Measurements from ENCODE around the gene CACNB4. TPM values are rescaled to one million over a fixed set of nuclear protein-coding genes. Genes with fewer than 3 reads are reported as not detected.

CACNB4 gene
- total and polyA plus RNA-seq, 2 of the 4 experiments (the other 2 are of a cell fraction): 0.12 to 0.36 TPM

- ChIA-PET CTCF (no interaction called here), POLR2A (ENCODE audit: unreplicated experiment) (no interaction called here)
- peaks cover 26% of the 10 kb centered on the region for H3K27me3 ChIP-seq (ENCODE audit: control insufficient read depth, insufficient read depth, low read length)
- H3K56ac ChIP-seq (ENCODE audit: extremely low read depth, insufficient read depth, low read length): no peak overlapping the region
- no peak overlapping the region for H2BK20ac ChIP-seq (ENCODE audit: low read depth, low read length)
- in situ Hi-C loops (cut with MboI; ENCODE audit: low sequenced_read_pairs): no loop called here
- intact Hi-C loops (cut with micrococcal nuclease): no loop called here
- no peak overlapping the region for H3K23ac ChIP-seq (ENCODE audit: low read depth, low read length)
- H2AFZ ChIP-seq (replicated peaks; ENCODE audit: low read length, poor library complexity): no peak overlapping the region
- ATAC-seq (ENCODE audit: low read depth) (no peak), DNase-seq (no peak)
- no peak overlapping the region for H4K8ac ChIP-seq (ENCODE audit: low read depth in 2 of 2, low read length in 2 of 2)
- H3K14ac ChIP-seq (replicated peaks; ENCODE audit: low read depth, low read length): no peak overlapping the region
- TF ChIP-seq CHD1 (IDR thresholded peaks at IDR 0.05; ENCODE audit: low read depth, low read length) (no peak), POLR2A (IDR thresholded peaks at IDR 0.05; ENCODE audit: low read depth, low read length) (no peak), MXI1 (IDR thresholded peaks at IDR 0.05; ENCODE audit: borderline replicate concordance, low read depth, low read length) (no peak), FOS (IDR thresholded peaks at IDR 0.05; ENCODE audit: low read depth, low read length) (no peak), BHLHE40 (IDR thresholded peaks at IDR 0.05; ENCODE audit: low read depth, low read length) (no peak), ELK1 (IDR thresholded peaks at IDR 0.05; ENCODE audit: borderline replicate concordance, low read depth, low read length) (no peak), CTCF (conservative IDR thresholded peaks at IDR 0.05; ENCODE audit: low read depth, low read length) (no peak), MAZ (IDR thresholded peaks at IDR 0.05; ENCODE audit: borderline replicate concordance, low read depth, low read length) (no peak), USF2 (IDR thresholded peaks at IDR 0.05; ENCODE audit: low read depth, low read length) (no peak), NFE2L2 (IDR thresholded peaks at IDR 0.05; ENCODE audit: low read depth, low read length) (no peak), MAFK (IDR thresholded peaks at IDR 0.05; ENCODE audit: low read depth, low read length) (no peak), RFX5 (IDR thresholded peaks at IDR 0.05; ENCODE audit: low read depth, low read length) (no peak), RCOR1 (IDR thresholded peaks at IDR 0.05; ENCODE audit: insufficient replicate concordance, low read length) (no peak), RAD21 (IDR thresholded peaks at IDR 0.05; ENCODE audit: low read length) (no peak), SMC3 (IDR thresholded peaks at IDR 0.05; ENCODE audit: low read depth, low read length) (no peak)
- no peaks in the 10 kb centered on the region for H3K79me1 ChIP-seq (ENCODE audit: low read depth in 1 of 2, low read length in 2 of 2)
- no peak overlapping the region for H2AK9ac ChIP-seq (replicated peaks; ENCODE audit: low read depth, low read length, poor library complexity)
- H2BK15ac ChIP-seq (ENCODE audit: low read depth, low read length): no peak overlapping the region
- H2BK120ac ChIP-seq (ENCODE audit: low read depth, low read length): no peak overlapping the region
- WGBS, 2 experiments (ENCODE audit: extremely low coverage in 2 of 2, insufficient read length in 1 of 2): no CpG with 5 or more reads among the region's 2 CpGs
- H3K4me3 ChIP-seq (ENCODE audit: insufficient read depth, low read depth, low read length): no peak overlapping the region
- H2AK5ac ChIP-seq (ENCODE audit: low read depth, low read length): no peak overlapping the region
- no peak overlapping the region for H4K5ac ChIP-seq (ENCODE audit: low read depth, low read length)
- H4K20me1 ChIP-seq (ENCODE audit: insufficient read depth, low read length): no peaks in the 10 kb centered on the region
- H4K91ac ChIP-seq (ENCODE audit: insufficient read depth, low read depth, low read length): no peak overlapping the region
- no peak overlapping the region for H3K9ac ChIP-seq (ENCODE audit: low read depth, low read length)
- H3K27ac ChIP-seq (ENCODE audit: insufficient read depth, low read length): no peak overlapping the region
- no TSS peak for BruUV-seq (replicated peaks)
- no peak overlapping the region for H3K4ac ChIP-seq (ENCODE audit: low read depth, low read length)
- H3K9me1 ChIP-seq (ENCODE audit: insufficient read depth, low read length): no peaks in the 10 kb centered on the region
- no peaks in the 10 kb centered on the region for H3K36me3 ChIP-seq (ENCODE audit: control insufficient read depth, insufficient read depth, low read length)
- H3K18ac ChIP-seq (ENCODE audit: low read depth, low read length): no peak overlapping the region
- dilution Hi-C loops (cut with HindIII; ENCODE audit: low sequenced_read_pairs, unreplicated experiment): no loop called here
- H3K9me3 ChIP-seq (ENCODE audit: control insufficient read depth, insufficient read depth, low read length): no peaks in the 10 kb centered on the region
- no peak overlapping the region for H2BK5ac ChIP-seq (ENCODE audit: low read depth, low read length, poor library complexity, severe bottlenecking)
- H3K4me2 ChIP-seq (ENCODE audit: low read depth, low read length): no peak overlapping the region
- H3K4me1 ChIP-seq (ENCODE audit: control insufficient read depth, insufficient read depth, low read length): peaks cover 2% of the 10 kb centered on the region; the same call in 1 of the 2 replicates
These were observed 4.8 kb downstream of the CACNB4 start for GRCh38 chr2:152094014-152094413.
